ENCODE measurements around the gene HLCS.

HLCS gene

DNA sequence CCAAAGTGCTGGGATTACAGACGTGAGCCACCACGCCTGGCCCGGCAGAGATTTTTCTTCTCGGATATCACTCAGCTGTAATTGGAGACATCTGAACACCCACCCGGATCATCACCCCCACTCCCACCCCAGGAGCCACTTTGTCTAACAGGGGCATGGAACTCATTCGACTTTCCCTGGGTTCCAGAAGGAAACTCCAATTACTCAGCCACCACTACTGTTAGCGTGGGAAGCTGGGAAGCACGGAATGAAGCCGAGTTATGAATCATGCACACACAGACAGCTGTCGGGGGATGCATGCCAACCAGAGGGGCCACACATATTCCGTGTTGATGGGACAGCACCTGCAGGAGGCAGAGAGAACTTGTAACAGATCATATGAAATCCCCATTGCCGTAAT lies 85.2 kb downstream of the HLCS start:
- DNase-seq (ENCODE audit: low read depth): peak; percentile 16

DNA sequence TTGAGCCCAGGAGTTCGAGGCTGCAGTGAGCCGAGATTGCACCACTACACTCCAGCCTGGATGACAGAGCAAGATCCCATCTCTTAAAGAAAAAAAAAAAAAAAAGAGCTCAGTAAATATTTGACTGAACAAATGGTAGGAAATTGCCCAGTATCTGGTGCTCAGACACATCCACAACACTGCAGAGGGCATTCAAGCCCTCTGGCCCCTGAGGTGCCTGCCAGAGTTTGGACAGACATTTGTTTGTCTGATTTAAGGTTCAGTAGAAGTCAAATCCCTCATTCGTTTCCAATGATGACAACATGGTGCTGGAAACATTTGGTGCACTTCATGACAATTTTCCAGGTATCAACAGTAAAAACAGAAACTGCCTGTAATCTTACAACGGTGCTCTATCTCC lies 86.6 kb downstream of the HLCS start:
- no peak for DNase-seq (ENCODE audit: low read depth)

DNA sequence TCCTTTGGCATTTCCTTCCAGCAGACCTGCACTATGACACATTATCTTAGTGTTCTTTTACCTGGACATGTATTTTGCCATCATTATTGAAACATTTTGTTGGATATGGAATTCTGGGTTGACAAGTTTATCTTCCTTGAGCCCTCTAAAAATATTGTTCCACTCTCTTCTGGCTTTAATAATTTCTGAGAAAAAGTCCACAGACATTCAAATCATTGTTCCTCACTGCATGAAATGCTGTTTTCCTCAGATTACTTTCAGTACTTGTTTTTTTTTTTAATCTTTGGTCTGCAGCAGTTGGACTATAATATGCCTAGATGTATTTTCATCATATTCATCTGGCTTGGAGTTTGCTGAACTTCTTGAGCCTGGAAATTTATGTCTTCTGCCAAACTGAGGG lies 88.7 kb downstream of the HLCS start:
- DNase-seq (ENCODE audit: low read depth): no peak

GRCh38 chr21:36874665-36875064 lies 91.8 kb downstream of the HLCS start:
- no peak for DNase-seq (ENCODE audit: low read depth)

DNA sequence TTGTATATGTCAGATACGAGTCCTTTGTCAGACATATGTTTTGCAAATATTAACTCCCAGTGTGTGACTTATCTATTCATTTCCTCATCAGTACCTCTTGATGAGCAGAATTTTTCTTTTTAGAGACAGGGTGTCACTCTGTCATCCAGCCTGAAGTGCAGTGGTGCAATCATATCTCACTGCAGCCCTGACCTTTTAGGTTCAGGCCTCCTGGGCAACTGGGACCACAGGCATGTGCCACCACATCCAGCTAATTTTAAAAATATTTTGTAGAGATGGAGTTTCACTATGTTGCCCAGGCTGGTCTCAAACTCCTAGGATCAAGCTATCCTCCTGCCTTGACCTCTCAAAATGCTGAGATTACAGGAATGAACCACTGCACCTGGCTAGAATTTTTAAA lies 93.0 kb downstream of the HLCS start:
- no peak for DNase-seq (ENCODE audit: low read depth)

DNA sequence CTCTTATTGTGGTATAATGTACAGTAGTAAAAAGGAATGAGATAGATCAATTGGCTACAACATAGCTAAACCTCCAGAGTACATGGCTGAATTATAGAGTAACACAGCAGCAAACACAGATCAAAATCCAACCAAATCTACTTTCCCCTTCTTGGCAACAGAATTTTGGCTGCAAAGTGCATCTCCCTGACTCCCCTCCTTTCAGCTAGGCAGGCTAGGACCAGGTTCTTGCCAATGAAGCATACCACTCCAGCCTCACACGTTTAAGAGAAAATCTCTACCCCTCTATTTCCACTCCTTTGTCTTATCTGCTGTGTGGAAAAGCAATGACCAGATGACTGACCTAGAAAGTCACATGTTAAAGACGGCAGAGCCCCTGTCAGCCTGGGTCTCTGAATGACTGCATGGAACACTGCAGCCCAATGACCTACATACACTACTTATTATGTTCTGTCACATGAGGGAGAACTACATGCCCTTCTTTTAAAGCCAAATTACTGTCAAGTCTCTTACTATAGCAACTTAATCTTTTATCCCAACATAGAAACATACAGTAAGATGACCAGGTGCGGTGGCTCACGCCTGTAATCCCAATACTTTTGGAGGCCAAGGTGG lies 99.1 kb downstream of the HLCS start:
- DNase-seq (ENCODE audit: low read depth): no peak

- DNase-seq (ENCODE audit: low read depth): no peak
Measured at GRCh38 chr21:36866419-36866818, 100.0 kb downstream of the HLCS start.

GRCh38 chr21:36864974-36865373 lies 101.5 kb downstream of the HLCS start:
- DNase-seq (ENCODE audit: low read depth): no peak

DNA sequence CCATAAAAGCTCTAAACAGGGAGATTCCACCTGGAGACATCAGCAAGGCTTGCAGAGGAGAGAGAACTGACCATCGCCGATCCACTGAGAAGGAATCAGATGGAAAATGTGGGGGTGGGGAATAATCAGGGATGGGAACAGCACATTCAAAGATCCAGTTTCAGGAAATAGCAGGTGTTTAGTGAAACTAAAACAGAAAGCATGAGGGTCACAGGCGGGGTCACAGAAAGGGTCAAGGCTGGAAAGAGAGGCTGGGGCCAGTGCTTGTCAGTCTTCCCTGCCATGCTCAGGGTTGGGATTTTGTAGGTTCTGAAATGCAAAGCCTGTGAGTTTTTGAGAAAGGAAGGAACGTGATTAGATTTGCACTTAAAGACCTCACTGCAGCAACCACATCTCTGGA lies 103.2 kb downstream of the HLCS start:
- DNase-seq (ENCODE audit: low read depth): no peak

DNA sequence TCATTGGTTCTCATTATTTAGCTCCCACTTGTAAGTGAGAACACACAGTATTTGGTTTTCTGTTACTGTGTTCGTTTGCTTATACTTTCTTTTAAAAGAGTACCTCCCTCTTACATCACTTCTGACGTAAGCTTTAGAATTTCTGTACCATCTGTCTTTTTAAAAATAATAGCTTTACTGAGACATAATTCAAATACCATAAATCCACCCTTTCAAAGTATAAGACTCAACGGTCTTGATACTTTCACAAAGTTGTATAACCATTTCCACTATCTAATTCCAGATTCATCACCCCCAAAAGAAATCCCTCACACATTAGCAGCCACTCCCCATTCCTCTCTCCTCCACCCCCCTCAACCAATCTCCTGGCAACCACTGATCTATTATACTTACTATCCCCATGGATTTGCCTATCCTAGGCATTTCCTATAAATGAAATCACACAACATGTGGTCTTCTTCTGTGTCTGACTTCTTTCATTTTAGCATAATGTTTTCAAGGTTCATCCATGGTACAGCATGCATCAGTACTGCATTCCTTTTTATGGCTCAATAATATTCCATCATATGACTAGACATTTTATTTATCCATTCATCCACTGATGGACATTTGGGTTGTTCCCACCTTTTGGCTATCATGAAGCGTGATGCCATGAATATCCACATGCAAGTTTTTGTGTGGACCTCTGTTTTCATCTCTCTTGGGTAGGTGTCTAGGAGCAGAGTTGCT lies 104.7 kb downstream of the HLCS start:
- DNase-seq (ENCODE audit: low read depth): peak; percentile 44

GRCh38 chr21:36860736-36861594 lies 105.5 kb downstream of the HLCS start:
- DNase-seq (ENCODE audit: low read depth): peak; percentile 83

DNA sequence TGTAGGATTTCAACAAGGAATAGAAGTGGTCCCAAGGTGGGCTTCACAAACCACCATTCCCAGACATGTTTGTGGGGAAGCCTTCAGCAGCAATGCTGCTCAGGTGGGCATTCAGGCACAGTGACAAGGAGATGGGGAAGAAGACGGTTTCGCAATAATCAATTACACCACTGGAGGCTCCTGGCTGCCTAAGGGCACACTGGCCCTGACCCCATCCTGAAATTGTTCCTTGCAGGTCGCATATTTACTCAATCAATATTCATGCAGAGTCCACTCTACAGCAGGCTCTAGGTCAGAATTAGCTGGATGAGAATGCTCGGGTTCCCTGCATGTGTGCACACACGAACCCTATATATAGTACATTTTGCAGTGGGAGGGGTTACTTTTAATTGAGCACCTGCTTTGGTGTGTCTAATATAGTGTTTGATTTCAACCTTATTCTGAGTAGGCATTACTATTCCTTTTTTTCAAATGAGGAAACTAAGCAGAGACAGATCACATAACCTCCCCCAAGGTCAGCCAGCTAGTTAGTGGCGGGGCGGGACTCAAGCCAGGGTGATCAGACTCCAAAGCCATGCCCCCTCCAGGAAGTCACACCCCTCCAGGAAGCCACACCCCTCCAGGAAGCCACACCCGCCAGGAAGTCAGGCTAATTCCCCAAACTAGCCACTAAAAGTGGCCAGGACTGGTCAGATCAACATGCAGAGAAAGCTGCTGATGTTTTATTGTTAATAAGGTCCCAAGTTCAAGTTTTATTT lies 106.5 kb downstream of the HLCS start:
- DNase-seq (ENCODE audit: low read depth): peak; percentile 71

DNA sequence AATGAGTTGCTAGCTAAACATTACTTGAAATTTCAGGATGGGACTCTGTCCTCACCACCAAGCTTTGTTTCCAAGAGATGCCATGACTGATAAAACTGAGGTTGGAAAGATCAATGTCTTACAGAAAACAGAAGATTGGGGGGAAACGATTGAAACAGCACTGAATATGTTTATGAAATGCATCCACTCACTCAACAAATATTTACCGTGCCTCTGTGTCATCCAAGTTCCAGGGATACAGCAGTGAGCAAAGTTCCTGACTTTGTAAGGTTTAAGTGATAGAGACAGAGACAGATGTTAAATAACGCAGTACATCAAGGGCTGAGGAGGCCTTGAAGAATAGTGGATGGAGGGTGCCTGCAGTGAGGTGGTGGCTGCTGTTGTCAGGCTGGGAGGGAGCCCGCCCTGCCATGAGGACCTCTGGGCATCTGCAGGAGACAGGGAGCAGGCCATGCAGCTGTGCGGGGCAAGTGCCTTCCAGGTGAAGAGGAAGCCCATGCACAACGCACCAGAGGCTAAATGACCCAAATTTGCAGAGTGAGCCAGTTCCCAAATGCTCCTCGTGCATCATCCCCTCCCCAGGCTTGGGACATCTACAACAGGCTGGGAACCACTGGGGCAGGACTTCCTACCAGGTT lies 108.0 kb downstream of the HLCS start:
- DNase-seq (ENCODE audit: low read depth): peak; percentile 38

- no peak for DNase-seq (ENCODE audit: low read depth)
Measured at GRCh38 chr21:36856643-36857042, 109.8 kb downstream of the HLCS start.

- peak; percentile 55 for DNase-seq (ENCODE audit: low read depth)
Measured at GRCh38 chr21:36854391-36854790, 112.1 kb downstream of the HLCS start.

GRCh38 chr21:36852864-36853263 lies 113.6 kb downstream of the HLCS start:
- DNase-seq (ENCODE audit: low read depth): no peak

DNA sequence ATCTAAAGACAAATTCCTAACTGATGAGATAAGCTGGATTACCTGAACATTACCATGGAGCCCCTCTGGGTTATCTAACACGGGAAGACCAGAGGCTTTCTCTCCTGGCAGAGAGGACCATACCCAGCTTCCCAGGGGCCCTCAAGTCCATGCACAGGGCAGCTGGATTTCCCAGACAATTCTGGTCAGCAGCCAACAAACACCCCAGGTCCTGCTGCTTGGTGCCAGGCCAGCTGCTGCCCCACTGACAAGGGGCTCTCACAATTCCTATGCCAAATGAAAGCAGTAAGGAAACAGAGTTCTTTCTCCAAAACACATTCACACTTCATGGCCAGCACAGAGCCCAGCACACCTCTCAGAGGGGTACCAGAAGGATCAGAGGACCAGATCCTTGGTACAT lies 114.2 kb downstream of the HLCS start:
- DNase-seq (ENCODE audit: low read depth): no peak

DNA sequence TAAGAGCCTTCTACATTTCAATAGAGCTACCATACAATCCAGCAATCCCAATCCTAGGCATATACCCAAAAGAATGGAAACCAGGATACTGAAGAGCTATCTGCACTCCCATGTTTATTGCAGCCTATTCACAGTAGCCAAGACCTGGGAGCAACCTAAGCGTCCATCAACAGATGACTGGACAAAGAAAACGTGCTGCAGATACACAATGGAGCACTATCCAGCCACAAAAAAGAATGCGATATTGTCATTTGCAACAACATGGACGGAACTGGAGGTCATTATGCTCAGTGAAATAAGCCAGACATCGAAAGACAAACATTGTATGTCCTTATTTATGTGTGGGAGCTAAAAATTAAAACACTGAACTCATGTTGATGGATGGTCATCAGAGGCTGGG lies 115.3 kb downstream of the HLCS start:
- DNase-seq (ENCODE audit: low read depth): no peak

DNA sequence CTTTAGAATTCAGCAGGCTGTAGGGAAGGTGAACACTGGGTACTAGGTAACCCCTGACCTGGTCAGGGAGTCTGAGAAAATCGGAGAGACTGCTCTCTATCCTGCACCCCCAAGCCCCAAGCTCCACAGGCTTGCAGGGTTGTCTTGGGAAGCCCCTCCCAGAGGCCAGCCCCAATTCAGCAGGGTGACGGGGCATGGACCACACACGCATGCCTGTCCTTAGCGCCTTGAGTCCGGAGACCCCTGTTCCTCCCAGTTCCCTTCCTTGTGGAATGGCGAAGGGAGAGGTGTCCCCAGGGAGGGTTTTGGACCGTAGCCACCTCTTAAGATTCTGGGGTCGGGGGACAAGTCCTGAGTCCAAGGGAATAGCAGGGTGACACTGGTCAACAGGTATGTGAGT lies 116.1 kb downstream of the HLCS start:
- DNase-seq (ENCODE audit: low read depth): no peak

GRCh38 chr21:36849461-36850105 lies 116.9 kb downstream of the HLCS start:
- DNase-seq (ENCODE audit: low read depth): peak; percentile 32

- DNase-seq (ENCODE audit: low read depth): no peak
Measured at GRCh38 chr21:36848730-36849274, 117.7 kb downstream of the HLCS start.
